Keratinocyte (primary cell): ENCODE data around the gene RAB6A. TPM values are rescaled to one million over a fixed set of nuclear protein-coding genes. Genes with fewer than 3 reads are reported as not detected.

Experiments used
- DNase-seq: peaks from one replicate; pipeline ENCODE4 v3.0.0-alpha.2; 2011; ENCODE audit warnings: low read depth, missing footprints, low spot score
- FAIRE-seq: peaks from 2 replicates; lab custom pipeline; 2011; peaks lifted over from hg19 to GRCh38; lab: Jason Lieb, UNC
- H2AFZ ChIP-seq: 2 replicates; pipeline ENCODE4 v1.6.0; 2012; ENCODE audit warnings: low read length, control low read depth, inconsistent platforms; ENCODE audit not compliant: control insufficient read depth
- H3K27ac ChIP-seq: 2 replicates; pipeline ENCODE4 v1.5.1; 2011; ENCODE audit warnings: low read length; ENCODE audit not compliant: control insufficient read depth, insufficient read depth
- H3K27me3 ChIP-seq: 3 replicates; pipeline ENCODE4 v1.6.0; 2011; ENCODE audit warnings: low read length; ENCODE audit not compliant: control insufficient read depth, insufficient read depth; ENCODE audit errors: extremely low read depth
- H3K36me3 ChIP-seq, 2 experiments: 2 replicates in 1 of 2; 3 replicates in 1 of 2; pipeline ENCODE4 v1.5.1; 2011; ENCODE audit warnings: low read length in 2 of 2, mild to moderate bottlenecking in 1 of 2; ENCODE audit not compliant: control insufficient read depth in 2 of 2, insufficient read depth in 2 of 2; ENCODE audit errors: extremely low read depth in 1 of 2
- H3K4me1 ChIP-seq: 3 replicates; pipeline ENCODE4 v1.5.1; 2011; ENCODE audit warnings: low read length; ENCODE audit not compliant: control insufficient read depth, insufficient read depth; ENCODE audit errors: extremely low read depth
- H3K4me2 ChIP-seq: 3 replicates; pipeline ENCODE4 v1.6.0; 2011; ENCODE audit warnings: low read depth, low read length; ENCODE audit not compliant: control insufficient read depth, insufficient read depth; ENCODE audit errors: extremely low read depth
- H3K4me3 ChIP-seq, 3 experiments: fragments of 200-600 bp in 1 of 3; sonication (generic) in 1 of 3; 2 replicates in 2 of 3; 3 replicates in 1 of 3; pipeline ENCODE4 v1.5.1; 2011 to 2016; ENCODE audit warnings: low read length in 3 of 3, mild to moderate bottlenecking in 3 of 3, control low read depth in 2 of 3, inconsistent platforms in 1 of 3, low read depth in 1 of 3, mixed read lengths in 1 of 3, mixed run types in 1 of 3, moderate library complexity in 1 of 3; ENCODE audit not compliant: control insufficient read depth in 2 of 3, insufficient read depth in 2 of 3; ENCODE audit errors: extremely low read depth in 1 of 3
- H3K79me2 ChIP-seq: 2 replicates; pipeline ENCODE4 v1.6.0; 2012; ENCODE audit warnings: low read length; ENCODE audit not compliant: control insufficient read depth, insufficient read depth
- H3K9ac ChIP-seq: 3 replicates; pipeline ENCODE4 v1.6.0; 2011; ENCODE audit warnings: low read length; ENCODE audit not compliant: control insufficient read depth, insufficient read depth; ENCODE audit errors: extremely low read depth
- H3K9me1 ChIP-seq: 3 replicates; pipeline ENCODE4 v1.6.0; 2011; ENCODE audit warnings: low read length; ENCODE audit not compliant: control insufficient read depth, insufficient read depth; ENCODE audit errors: extremely low read depth
- H3K9me3 ChIP-seq: 2 replicates; pipeline ENCODE4 v1.5.1; 2012; ENCODE audit warnings: low read depth, low read length; ENCODE audit not compliant: control insufficient read depth
- H4K20me1 ChIP-seq: 3 replicates; pipeline ENCODE4 v1.6.0; 2011; ENCODE audit warnings: low read length; ENCODE audit not compliant: control insufficient read depth, insufficient read depth; ENCODE audit errors: extremely low read depth
- EZH2 ChIP-seq: IDR thresholded peaks from one replicate; pipeline ENCODE4 v1.6.1; 2012; ENCODE audit warnings: inconsistent platforms, mild to moderate bottlenecking, low read length, moderate library complexity
- dilution Hi-C: fragments of 300-500 bp; cut with MboI; formaldehyde crosslinking; loops from one replicate; pipeline ENCODE4 v1.7.0; 2020; ENCODE audit warnings: low sequenced_read_pairs; ENCODE audit not compliant: extremely low pct_ligation_motif_present
- polyA plus RNA-seq, 5 experiments: library from polyadenylated mRNA; depleted of rRNA in 3 of 5; stranded (reverse) in 3 of 5; stranded (forward) in 1 of 5; unstranded in 1 of 5; fragments of >200 nt; gene quantifications; 1 replicate in 1 of 5; 2 replicates in 3 of 5; 3 replicates in 1 of 5; pipeline versions ENCODE4 v1.2.1 to v1.2.3, GENCODE V29; 2011 to 2012; ENCODE audit warnings: missing spikeins in 2 of 5, low read depth in 1 of 5, low replicate concordance in 1 of 5
- TF ChIP-seq, protein P1 (sequence below), 3 experiments: IDR thresholded peaks in 1 of 3; conservative IDR thresholded peaks in 1 of 3; optimal IDR thresholded peaks in 1 of 3; 2 replicates in 2 of 3; 3 replicates in 1 of 3; pipeline versions ENCODE3 to v1.5.1; 2011; ENCODE audit warnings: low read length in 3 of 3, mild to moderate bottlenecking in 3 of 3, moderate library complexity in 2 of 3, control low read depth in 1 of 3, inconsistent platforms in 1 of 3; ENCODE audit not compliant: insufficient read depth in 2 of 3; ENCODE audit errors: extremely low read depth in 1 of 3

RAB6A gene
- polyA plus RNA-seq, 1 donor (not counting 4 experiments of a cell fraction or from before 2014, with no cell fraction given) = 142 TPM

DNA sequence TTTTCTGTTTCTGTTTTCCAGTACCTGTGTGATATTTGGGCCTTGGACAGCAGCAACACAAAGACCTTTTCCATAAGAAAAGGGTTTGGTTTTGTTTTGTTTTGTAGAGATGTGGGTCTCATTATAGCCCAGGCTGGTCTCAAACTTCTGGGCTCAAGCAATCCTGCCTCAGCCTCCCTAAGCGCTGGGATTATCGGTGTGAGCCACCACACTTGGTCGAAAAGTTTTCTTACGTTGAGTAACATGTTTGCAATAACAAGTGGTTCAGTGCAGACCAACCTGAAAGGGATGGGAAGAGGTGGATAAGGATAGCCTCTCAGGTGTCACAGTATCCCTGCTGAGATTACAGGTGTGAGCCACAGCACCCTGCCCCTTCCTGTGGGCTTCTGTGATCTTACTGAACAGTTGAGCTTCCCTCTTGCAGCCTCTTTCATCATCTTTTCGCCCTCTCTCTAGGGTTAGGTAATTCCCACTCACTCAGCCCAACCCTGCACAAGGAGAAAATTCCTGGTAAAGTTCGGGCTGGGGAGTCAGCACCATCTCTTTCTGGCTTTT lies 23.3 kb upstream of the RAB6A start:
- Histone ChIP-seq H3K9me1 (no peaks in the 10 kb centered on the region), H3K79me2 (peaks cover 7% of the 10 kb centered on the region), H4K20me1 (no peaks in the 10 kb centered on the region), H3K4me1 (peaks cover 16% of the 10 kb centered on the region), H3K27ac (peak overlapping the region; percentile 17), H3K36me3 (no peaks in the 10 kb centered on the region), H3K4me3 (no peak overlapping the region), H3K4me2 (no peak overlapping the region), H2AFZ (no peak overlapping the region), H3K27me3 (no peaks in the 10 kb centered on the region), H3K9ac (no peak overlapping the region), H3K9me3 (no peaks in the 10 kb centered on the region)
- dilution Hi-C loops = no loop called here
- TF ChIP-seq EZH2 = no peak
- DNase-seq (no peak), FAIRE-seq (no peak)

DNA sequence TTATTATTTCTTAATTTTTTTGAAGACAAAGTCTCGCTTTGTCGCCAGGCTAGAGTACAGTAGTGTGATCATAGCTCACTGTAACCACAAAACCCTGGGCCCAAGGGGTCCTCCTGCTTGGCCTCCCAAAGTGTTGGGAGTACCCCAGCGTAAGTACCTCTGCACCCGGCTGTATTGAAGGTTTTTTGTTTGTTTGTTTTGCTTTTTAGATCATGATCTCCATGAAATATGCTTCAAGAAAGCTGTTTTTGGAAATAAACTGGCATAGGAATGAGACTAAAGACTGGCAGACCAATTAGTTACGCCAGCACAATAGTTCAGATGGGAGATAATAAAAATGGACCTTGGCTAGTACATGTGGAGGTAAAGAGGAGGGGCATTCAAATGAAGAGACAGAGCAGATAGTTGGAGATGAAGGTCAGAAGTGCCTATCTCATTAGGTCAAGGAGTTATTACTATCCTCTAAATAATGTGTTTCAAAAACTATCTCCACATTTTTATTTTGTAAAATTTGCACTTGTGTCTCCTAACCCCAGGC lies 22.7 kb upstream of the RAB6A start:
- H3K9me3 ChIP-seq = no peaks in the 10 kb centered on the region
- no peak overlapping the region for H3K4me3 ChIP-seq
- DNase-seq = no peak
- peaks cover under 1% of the 10 kb centered on the region for H3K79me2 ChIP-seq
- TF ChIP-seq, protein P1, sequence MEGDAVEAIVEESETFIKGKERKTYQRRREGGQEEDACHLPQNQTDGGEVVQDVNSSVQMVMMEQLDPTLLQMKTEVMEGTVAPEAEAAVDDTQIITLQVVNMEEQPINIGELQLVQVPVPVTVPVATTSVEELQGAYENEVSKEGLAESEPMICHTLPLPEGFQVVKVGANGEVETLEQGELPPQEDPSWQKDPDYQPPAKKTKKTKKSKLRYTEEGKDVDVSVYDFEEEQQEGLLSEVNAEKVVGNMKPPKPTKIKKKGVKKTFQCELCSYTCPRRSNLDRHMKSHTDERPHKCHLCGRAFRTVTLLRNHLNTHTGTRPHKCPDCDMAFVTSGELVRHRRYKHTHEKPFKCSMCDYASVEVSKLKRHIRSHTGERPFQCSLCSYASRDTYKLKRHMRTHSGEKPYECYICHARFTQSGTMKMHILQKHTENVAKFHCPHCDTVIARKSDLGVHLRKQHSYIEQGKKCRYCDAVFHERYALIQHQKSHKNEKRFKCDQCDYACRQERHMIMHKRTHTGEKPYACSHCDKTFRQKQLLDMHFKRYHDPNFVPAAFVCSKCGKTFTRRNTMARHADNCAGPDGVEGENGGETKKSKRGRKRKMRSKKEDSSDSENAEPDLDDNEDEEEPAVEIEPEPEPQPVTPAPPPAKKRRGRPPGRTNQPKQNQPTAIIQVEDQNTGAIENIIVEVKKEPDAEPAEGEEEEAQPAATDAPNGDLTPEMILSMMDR (optimal IDR thresholded peaks at IDR 0.05 in 1 of 3, IDR thresholded peaks at IDR 0.05 in 1 of 3, conservative IDR thresholded peaks at IDR 0.05 in 1 of 3; ENCODE audit: extremely low read depth in 1 of 3, insufficient read depth in 2 of 3, low read length in 3 of 3) = no peak
- TF ChIP-seq EZH2 = no peak
- H2AFZ ChIP-seq = no peak overlapping the region
- no peak overlapping the region for H3K4me2 ChIP-seq
- no peaks in the 10 kb centered on the region for H4K20me1 ChIP-seq
- FAIRE-seq = no peak
- H3K27ac ChIP-seq = no peak overlapping the region
- H3K9ac ChIP-seq = no peak overlapping the region
- dilution Hi-C loops = no loop called here
- H3K36me3 ChIP-seq = no peaks in the 10 kb centered on the region
- peaks cover 9% of the 10 kb centered on the region for H3K4me1 ChIP-seq
- no peaks in the 10 kb centered on the region for H3K27me3 ChIP-seq
- no peaks in the 10 kb centered on the region for H3K9me1 ChIP-seq

DNA sequence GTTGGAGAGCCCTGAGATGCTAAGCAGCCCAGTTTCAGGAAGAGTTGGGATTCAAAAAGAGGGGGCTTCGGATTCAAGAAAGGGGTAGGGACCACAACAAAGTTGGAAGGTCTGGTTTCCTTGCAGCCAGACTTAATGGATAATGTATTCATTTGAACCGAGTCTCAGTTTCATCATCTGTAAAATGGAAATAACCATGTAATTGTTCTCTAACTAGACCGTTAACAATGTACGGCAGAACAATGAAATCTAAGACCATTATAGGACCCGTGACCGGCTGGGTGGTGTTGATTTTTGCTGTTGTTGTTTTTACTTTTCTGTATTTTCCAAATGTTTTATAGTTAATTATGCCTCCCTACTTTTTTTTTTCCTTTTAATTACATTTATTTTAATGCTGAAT lies 20.4 kb upstream of the RAB6A start:
- Histone ChIP-seq H3K9ac (no peak overlapping the region), H3K27ac (no peak overlapping the region)
- dilution Hi-C loops = no loop called here

More for the DNA sequence above, 20.4 kb upstream of the RAB6A start:
- peaks cover 5% of the 10 kb centered on the region for H3K4me1 ChIP-seq
- no peak overlapping the region for H3K4me2 ChIP-seq
- FAIRE-seq = no peak
- H3K9me1 ChIP-seq = no peaks in the 10 kb centered on the region
- TF ChIP-seq, protein P1 (optimal IDR thresholded peaks at IDR 0.05 in 1 of 3, IDR thresholded peaks at IDR 0.05 in 1 of 3, conservative IDR thresholded peaks at IDR 0.05 in 1 of 3; ENCODE audit: extremely low read depth in 1 of 3, insufficient read depth in 2 of 3, low read length in 3 of 3) = no peak
- TF ChIP-seq EZH2 = no peak
- H3K4me3 ChIP-seq = no peak overlapping the region
- DNase-seq = no peak
- no peaks in the 10 kb centered on the region for H3K9me3 ChIP-seq
- H2AFZ ChIP-seq = no peak overlapping the region
- H4K20me1 ChIP-seq = no peaks in the 10 kb centered on the region
- H3K27me3 ChIP-seq = no peaks in the 10 kb centered on the region
- H3K79me2 ChIP-seq = no peaks in the 10 kb centered on the region
- H3K36me3 ChIP-seq = no peaks in the 10 kb centered on the region
